GM12878 (cell line): ENCODE measurements around the gene GGPS1. TPM values are rescaled to one million over a fixed set of nuclear protein-coding genes. Genes with fewer than 3 reads are reported as not detected.

Source experiments
- BCL3 ChIP-seq: IDR thresholded peaks from 2 replicates; pipeline ENCODE4 v1.6.1; 2011; ENCODE audit warnings: borderline replicate concordance, low read depth, mild to moderate bottlenecking, moderate library complexity, low read length; ENCODE audit not compliant: insufficient read depth, poor library complexity, severe bottlenecking
- CUX1 ChIP-seq: IDR thresholded peaks from 2 replicates; pipeline ENCODE4 v1.6.1; 2012; ENCODE audit warnings: improper control_type of control experiment, low read depth, low read length; ENCODE audit not compliant: insufficient replicate concordance
- HDAC2 ChIP-seq: fragments of 200-600 bp; sonication (generic); IDR thresholded peaks from 2 replicates; pipeline ENCODE4 v1.6.1; 2017
- PBX3 ChIP-seq: IDR thresholded peaks from 2 replicates; pipeline ENCODE4 v1.6.1; 2011; ENCODE audit warnings: mild to moderate bottlenecking, low read depth, low read length, moderate library complexity; ENCODE audit not compliant: insufficient replicate concordance
- RCOR1 ChIP-seq: conservative IDR thresholded peaks from 2 replicates; pipeline ENCODE4 v1.6.1; 2012; ENCODE audit warnings: low read depth, low read length, improper control_type of control experiment
- TAF1 ChIP-seq: IDR thresholded peaks from 2 replicates; pipeline ENCODE4 v1.6.1; 2011; ENCODE audit warnings: mild to moderate bottlenecking, low read depth, low read length, borderline replicate concordance
- ZZZ3 ChIP-seq: IDR thresholded peaks from 2 replicates; pipeline ENCODE4 v1.6.1; 2011; ENCODE audit warnings: low read depth; ENCODE audit not compliant: control insufficient read depth, insufficient read length
- polyA plus RNA-seq, 11 experiments: library from polyadenylated mRNA; depleted of rRNA in 4 of 11; unstranded in 6 of 11; stranded (reverse) in 5 of 11; fragments of >200 nt; fragmentation: Nextera tagmentation in 4 of 11; fragmentation: Illumina TruSeq in 1 of 11; extraction: Ambion mirVana in 4 of 11; extraction: Trizol in 1 of 11; gene quantifications; 1 replicate in 1 of 11; 2 replicates in 10 of 11; pipeline versions ENCODE4 v1.2.1 to v1.2.3, GENCODE V29; 2011 to 2016; ENCODE audit warnings: inconsistent platforms in 2 of 11, missing spikeins in 2 of 11, low read depth in 1 of 11
- total RNA-seq, 4 experiments: library from RNA; depleted of rRNA in 3 of 4; stranded (reverse); fragments of >200 nt in 3 of 4; fragmentation: Illumina TruSeq in 1 of 4; extraction: Trizol in 1 of 4; gene quantifications; 2 replicates each; pipeline versions ENCODE4 v1.2.1 to v1.2.3, GENCODE V29; 2013 to 2021

Gene GGPS1
- total and polyA plus RNA-seq, 10 of the 15 experiments (the other 5 are each of a cell fraction or from before 2014, with no cell fraction given): 15.1 to 36.0 (median 25.3) TPM

GRCh38 chr1:235328271-235329138 lies at the start of gene GGPS1 (continued):
- TF ChIP-seq BCL3: peak; percentile 15
- TF ChIP-seq ZZZ3: no peak
- no peak for TF ChIP-seq CUX1
- TF ChIP-seq PBX3: peak; percentile 35
- 0 out of 2 replicates have a peak, but pooled peaks have one; percentile 75 for TF ChIP-seq RCOR1
- TF ChIP-seq TAF1: peak; percentile 66; the same call in 1 of the 2 replicates
- TF ChIP-seq HDAC2: no peak
